ENCODE measurements around the gene GOLGA8N. TPM values are rescaled to one million over a fixed set of nuclear protein-coding genes. Genes with fewer than 3 reads are reported as not detected.
"Not testable (repeated sequence)": the region's sequence is repeated elsewhere in the genome, so short reads cannot be mapped to it uniquely, and the experiment has no call there.

The GOLGA8N gene
- 10 to 100 TPM; 13.2 to 13.8 TPM for total RNA-seq

GRCh38 chr15:32593151-32593550, at the start of gene GOLGA8N:
Gene GOLGA8N, plus strand, starts transcription at chr15:32593456.
- H3K27ac Mint-ChIP-seq; H3K36me3 Mint-ChIP-seq (ENCODE audit: low read depth); POLR2A ChIA-PET; DNase-seq; CTCF ChIA-PET; H3K27me3 Mint-ChIP-seq; H3K4me3 Mint-ChIP-seq; H3K9me3 Mint-ChIP-seq; H3K4me1 Mint-ChIP-seq: not testable (repeated sequence)

- DNase-seq; POLR2A ChIA-PET; H3K4me3 Mint-ChIP-seq; H3K27ac Mint-ChIP-seq; CTCF ChIA-PET; H3K9me3 Mint-ChIP-seq; H3K36me3 Mint-ChIP-seq (ENCODE audit: low read depth); H3K27me3 Mint-ChIP-seq; H3K4me1 Mint-ChIP-seq: not testable (repeated sequence)
Measured at GRCh38 chr15:32543456-32543855, 49.8 kb upstream of the GOLGA8N start.

- H3K9me3 Mint-ChIP-seq; POLR2A ChIA-PET; H3K36me3 Mint-ChIP-seq (ENCODE audit: low read depth); DNase-seq; H3K27ac Mint-ChIP-seq; CTCF ChIA-PET; H3K4me1 Mint-ChIP-seq; H3K27me3 Mint-ChIP-seq; H3K4me3 Mint-ChIP-seq: not testable (repeated sequence)
Measured at GRCh38 chr15:32545129-32545528, 48.1 kb upstream of the GOLGA8N start.

- H3K36me3 Mint-ChIP-seq (ENCODE audit: low read depth); H3K4me3 Mint-ChIP-seq; H3K9me3 Mint-ChIP-seq; H3K27me3 Mint-ChIP-seq; DNase-seq; CTCF ChIA-PET; POLR2A ChIA-PET; H3K4me1 Mint-ChIP-seq; H3K27ac Mint-ChIP-seq: not testable (repeated sequence)
Measured at GRCh38 chr15:32554587-32554986, 38.7 kb upstream of the GOLGA8N start.

GRCh38 chr15:32562198-32562597, 31.1 kb upstream of the GOLGA8N start:
- CTCF ChIA-PET; H3K36me3 Mint-ChIP-seq (ENCODE audit: low read depth); POLR2A ChIA-PET: not testable (repeated sequence)

GRCh38 chr15:32568988-32569387, 24.3 kb upstream of the GOLGA8N start:
- H3K4me1 Mint-ChIP-seq; H3K27me3 Mint-ChIP-seq; CTCF ChIA-PET; DNase-seq; H3K27ac Mint-ChIP-seq; POLR2A ChIA-PET; H3K36me3 Mint-ChIP-seq (ENCODE audit: low read depth); H3K4me3 Mint-ChIP-seq; H3K9me3 Mint-ChIP-seq: not testable (repeated sequence)

More at GRCh38 chr15:32562198-32562597, 31.1 kb upstream of the GOLGA8N start:
- not testable (repeated sequence) for DNase-seq, H3K27me3 Mint-ChIP-seq, H3K9me3 Mint-ChIP-seq, H3K4me3 Mint-ChIP-seq, H3K27ac Mint-ChIP-seq, H3K4me1 Mint-ChIP-seq

- H3K27me3 Mint-ChIP-seq; POLR2A ChIA-PET; H3K4me1 Mint-ChIP-seq; H3K9me3 Mint-ChIP-seq; CTCF ChIA-PET; DNase-seq; H3K36me3 Mint-ChIP-seq (ENCODE audit: low read depth): not testable (repeated sequence)
- Mint-ChIP-seq H3K27ac (peak overlapping the region; percentile 66), H3K4me3 (peak overlapping the region; percentile 32)
Measured at GRCh38 chr15:32578482-32578881, 14.8 kb upstream of the GOLGA8N start.

GRCh38 chr15:32585844-32586243, 7.4 kb upstream of the GOLGA8N start:
- H3K4me3 Mint-ChIP-seq; H3K27ac Mint-ChIP-seq; H3K9me3 Mint-ChIP-seq; H3K36me3 Mint-ChIP-seq (ENCODE audit: low read depth); H3K4me1 Mint-ChIP-seq; H3K27me3 Mint-ChIP-seq; CTCF ChIA-PET; POLR2A ChIA-PET; DNase-seq: not testable (repeated sequence)

GRCh38 chr15:32609518-32609917, 16.3 kb downstream of the GOLGA8N start:
- CTCF ChIA-PET; H3K27ac Mint-ChIP-seq; POLR2A ChIA-PET; H3K36me3 Mint-ChIP-seq (ENCODE audit: low read depth); H3K4me1 Mint-ChIP-seq; H3K27me3 Mint-ChIP-seq; H3K9me3 Mint-ChIP-seq; H3K4me3 Mint-ChIP-seq; DNase-seq: not testable (repeated sequence)

GRCh38 chr15:32610719-32611118, 17.5 kb downstream of the GOLGA8N start:
- H3K4me3 Mint-ChIP-seq; POLR2A ChIA-PET; H3K36me3 Mint-ChIP-seq (ENCODE audit: low read depth); H3K27me3 Mint-ChIP-seq; CTCF ChIA-PET; H3K4me1 Mint-ChIP-seq; H3K9me3 Mint-ChIP-seq; H3K27ac Mint-ChIP-seq; DNase-seq: not testable (repeated sequence)

- H3K27me3 Mint-ChIP-seq, CTCF ChIA-PET, H3K9me3 Mint-ChIP-seq, DNase-seq: not testable (repeated sequence)
- POLR2A ChIA-PET: interaction anchor here (0.6 kb wide), 1 partner anchor 1989 kb away, joined by 4 read pairs; the partner anchor contains the start of gene ARHGAP11B
- Mint-ChIP-seq H3K36me3 (ENCODE audit: low read depth) (peaks cover 23% of the 10 kb centered on the region), H3K27ac (peak overlapping the region; percentile 98), H3K4me1 (peaks cover 19% of the 10 kb centered on the region), H3K4me3 (peak overlapping the region; percentile 93)
Measured at GRCh38 chr15:32614712-32615050, 21.4 kb downstream of the GOLGA8N start.

- H3K27me3 Mint-ChIP-seq, H3K9me3 Mint-ChIP-seq, CTCF ChIA-PET: not testable (repeated sequence)
- H3K27ac Mint-ChIP-seq: peak within 1 kb of the TSS; percentile 98
- peak; percentile 92 for DNase-seq
- H3K36me3 Mint-ChIP-seq (ENCODE audit: low read depth): peaks cover 23% of the 10 kb centered on the region
- H3K4me3 Mint-ChIP-seq: peak within 1 kb of the TSS; percentile 93
- POLR2A ChIA-PET: interaction anchor here (0.6 kb wide), 1 partner anchor 1989 kb away, joined by 4 read pairs; the partner anchor contains the start of gene ARHGAP11B
- peaks cover 19% of the 10 kb centered on the region for H3K4me1 Mint-ChIP-seq
Measured at GRCh38 chr15:32615051-32615870, 22.0 kb downstream of the GOLGA8N start, which contains the start of gene ARHGAP11A. Gene ARHGAP11A, plus strand, starts transcription at chr15:32615504. Its CDS starts 708 bp downstream, at chr15:32616212.

GRCh38 chr15:32615871-32616426, 22.7 kb downstream of the GOLGA8N start:
- H3K9me3 Mint-ChIP-seq, CTCF ChIA-PET, POLR2A ChIA-PET, H3K27me3 Mint-ChIP-seq: not testable (repeated sequence)
- H3K4me3 Mint-ChIP-seq: peak overlapping the region; percentile 93
- peak; percentile 41 for DNase-seq
- peak overlapping the region; percentile 98 for H3K27ac Mint-ChIP-seq
- peaks cover 23% of the 10 kb centered on the region for H3K36me3 Mint-ChIP-seq (ENCODE audit: low read depth)
- peaks cover 16% of the 10 kb centered on the region for H3K4me1 Mint-ChIP-seq

GRCh38 chr15:32636410-32636809, 43.2 kb downstream of the GOLGA8N start:
- CTCF ChIA-PET: interaction anchor here (0.6 kb wide), 1 partner anchor 59 kb away, joined by 3 read pairs; no protein-coding TSS in a partner anchor
- no peaks in the 10 kb centered on the region for H3K9me3 Mint-ChIP-seq
- peaks cover 68% of the 10 kb centered on the region for H3K36me3 Mint-ChIP-seq (ENCODE audit: low read depth)

More at GRCh38 chr15:32636410-32636809, 43.2 kb downstream of the GOLGA8N start:
- DNase-seq: no peak
- Mint-ChIP-seq H3K27ac (no peak overlapping the region), H3K27me3 (no peaks in the 10 kb centered on the region), H3K4me1 (no peaks in the 10 kb centered on the region), H3K4me3 (no peak overlapping the region)
- POLR2A ChIA-PET: no interaction called here
